UCSD-AML1 (cell line): ENCODE data around the gene HBE1.
"Not testable (repeated sequence)": the region's sequence is repeated elsewhere in the genome, so short reads cannot be mapped to it uniquely, and the experiment has no call there.

Experiments used
- DNase-seq: peaks from one replicate; lab custom pipeline; 2025; ENCODE audit not compliant: unreplicated experiment; lab: John Stamatoyannopoulos, UW

HBE1 gene

DNA sequence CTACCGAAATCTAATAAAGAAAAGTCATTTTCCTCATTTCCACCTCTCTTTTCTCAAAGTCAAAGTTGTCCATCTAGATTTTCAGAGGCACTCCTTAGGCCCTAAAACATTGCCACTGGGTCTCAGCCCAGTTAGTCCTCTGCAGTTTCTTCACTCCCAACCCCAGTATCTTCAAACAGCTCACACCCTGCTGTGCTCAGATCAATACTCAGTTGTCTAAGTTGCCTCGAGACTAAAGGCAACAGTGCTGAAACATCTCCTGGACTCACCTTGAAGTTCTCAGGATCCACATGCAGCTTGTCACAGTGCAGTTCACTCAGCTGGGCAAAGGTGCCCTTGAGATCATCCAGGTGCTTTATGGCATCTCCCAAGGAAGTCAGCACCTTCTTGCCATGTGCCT lies 15.7 kb downstream of the HBE1 start:
- not testable (repeated sequence) for DNase-seq

GRCh38 chr11:5253440-5253839 lies 16.3 kb downstream of the HBE1 start:
- DNase-seq = not testable (repeated sequence)

- DNase-seq = no peak
These were observed 16.9 kb downstream of the HBE1 start for GRCh38 chr11:5252919-5253265.

GRCh38 chr11:5252192-5252918 lies 17.4 kb downstream of the HBE1 start:
- DNase-seq = no peak

- no peak for DNase-seq
These were observed 18.0 kb downstream of the HBE1 start for GRCh38 chr11:5251746-5252145.

DNA sequence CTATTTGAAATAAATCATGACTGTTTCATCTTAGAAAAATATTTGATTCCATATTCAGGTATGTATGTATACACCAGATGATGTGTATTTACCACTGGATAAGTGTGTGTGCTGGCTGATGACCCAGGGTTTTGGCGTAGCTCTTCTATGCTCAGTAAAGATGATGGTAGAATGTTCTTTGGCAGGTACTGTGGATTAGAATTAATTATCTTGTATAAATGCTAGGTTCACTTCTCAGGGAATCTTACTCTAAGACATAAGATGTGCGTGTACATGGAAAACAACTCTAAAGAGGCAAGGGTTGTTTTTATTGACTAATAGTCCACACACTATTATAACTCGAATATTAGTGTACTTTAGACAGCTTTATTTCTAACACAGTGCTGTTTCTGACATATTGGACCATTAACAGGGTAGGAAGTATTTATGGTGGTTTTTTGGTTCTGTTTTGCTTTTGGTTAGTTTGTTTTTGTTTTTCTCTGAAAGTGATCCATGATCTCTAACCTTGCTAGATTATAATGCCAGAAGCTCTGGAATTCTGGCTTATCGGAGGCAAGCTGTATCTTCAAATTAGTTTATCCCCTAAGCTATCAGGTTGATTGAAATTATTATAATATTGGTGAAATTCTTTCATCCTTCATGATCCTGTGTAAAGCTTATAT lies 19.1 kb downstream of the HBE1 start:
- no peak for DNase-seq

DNA sequence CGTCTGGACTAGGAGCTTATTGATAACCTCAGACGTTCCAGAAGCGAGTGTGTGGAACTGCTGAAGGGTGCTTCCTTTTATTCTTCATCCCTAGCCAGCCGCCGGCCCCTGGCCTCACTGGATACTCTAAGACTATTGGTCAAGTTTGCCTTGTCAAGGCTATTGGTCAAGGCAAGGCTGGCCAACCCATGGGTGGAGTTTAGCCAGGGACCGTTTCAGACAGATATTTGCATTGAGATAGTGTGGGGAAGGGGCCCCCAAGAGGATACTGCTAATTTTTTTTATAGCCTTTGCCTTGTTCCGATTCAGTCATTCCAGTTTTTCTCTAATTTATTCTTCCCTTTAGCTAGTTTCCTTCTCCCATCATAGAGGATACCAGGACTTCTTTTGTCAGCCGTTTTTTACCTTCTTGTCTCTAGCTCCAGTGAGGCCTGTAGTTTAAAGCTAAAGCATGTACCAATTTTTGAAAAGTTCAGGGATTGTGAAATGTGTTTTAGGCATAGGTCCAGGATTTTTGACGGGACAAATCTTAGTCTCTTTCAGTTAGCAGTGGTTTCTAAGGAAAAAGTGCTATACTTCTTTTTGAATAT lies 19.8 kb downstream of the HBE1 start, which contains the start of gene HBG1:
TSS of gene HBG1 (minus strand) at position 51 of the 590 bp plus-strand sequence. CDS start 53 bp downstream, outside the sequence.
- DNase-seq = not testable (repeated sequence)

DNA sequence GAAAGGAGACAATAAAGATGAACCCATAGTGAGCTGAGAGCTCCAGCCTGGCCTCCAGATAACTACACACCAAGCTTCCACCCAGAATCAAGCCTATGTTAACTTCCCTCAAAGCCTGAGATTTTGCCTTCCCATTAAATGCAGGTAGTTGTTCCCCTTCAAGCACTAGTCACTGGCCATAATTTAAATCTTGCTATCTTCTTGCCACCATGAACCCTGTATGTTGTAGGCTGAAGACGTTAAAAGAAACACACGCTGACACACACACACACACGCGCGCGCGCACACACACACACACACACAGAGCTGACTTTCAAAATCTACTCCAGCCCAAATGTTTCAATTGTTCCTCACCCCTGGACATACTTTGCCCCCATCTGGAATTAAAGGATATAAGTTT lies 21.2 kb downstream of the HBE1 start:
- not testable (repeated sequence) for DNase-seq

DNA sequence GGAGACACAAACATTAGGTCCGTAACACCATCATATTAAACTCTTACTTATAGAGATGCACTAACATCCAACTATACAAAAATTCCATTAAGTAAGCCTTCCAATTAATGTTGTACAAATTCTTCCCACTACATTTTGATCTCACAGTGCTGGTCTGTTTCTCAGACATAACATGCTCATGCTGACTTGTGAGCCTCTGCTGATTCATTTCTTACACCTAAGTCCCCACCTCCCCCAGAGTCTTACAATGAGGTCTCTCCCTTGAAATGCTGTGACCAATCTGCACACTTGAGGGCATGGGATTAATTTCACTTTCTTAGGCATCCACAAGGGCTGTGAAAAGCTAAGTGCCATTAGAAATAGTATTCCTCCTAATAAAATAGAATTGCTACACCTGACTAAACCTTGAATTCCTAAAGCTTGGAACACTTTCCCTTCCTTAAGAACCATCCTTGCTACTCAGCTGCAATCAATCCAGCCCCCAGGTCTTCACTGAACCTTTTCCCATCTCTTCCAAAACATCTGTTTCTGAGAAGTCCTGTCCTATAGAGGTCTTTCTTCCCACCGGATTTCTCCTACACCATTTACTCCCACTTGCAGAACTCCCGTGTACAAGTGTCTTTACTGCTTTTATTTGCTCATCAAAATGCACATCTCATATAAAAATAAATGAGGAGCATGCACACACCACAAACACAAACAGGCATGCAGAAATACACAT lies 22.1 kb downstream of the HBE1 start:
- no peak for DNase-seq

DNA sequence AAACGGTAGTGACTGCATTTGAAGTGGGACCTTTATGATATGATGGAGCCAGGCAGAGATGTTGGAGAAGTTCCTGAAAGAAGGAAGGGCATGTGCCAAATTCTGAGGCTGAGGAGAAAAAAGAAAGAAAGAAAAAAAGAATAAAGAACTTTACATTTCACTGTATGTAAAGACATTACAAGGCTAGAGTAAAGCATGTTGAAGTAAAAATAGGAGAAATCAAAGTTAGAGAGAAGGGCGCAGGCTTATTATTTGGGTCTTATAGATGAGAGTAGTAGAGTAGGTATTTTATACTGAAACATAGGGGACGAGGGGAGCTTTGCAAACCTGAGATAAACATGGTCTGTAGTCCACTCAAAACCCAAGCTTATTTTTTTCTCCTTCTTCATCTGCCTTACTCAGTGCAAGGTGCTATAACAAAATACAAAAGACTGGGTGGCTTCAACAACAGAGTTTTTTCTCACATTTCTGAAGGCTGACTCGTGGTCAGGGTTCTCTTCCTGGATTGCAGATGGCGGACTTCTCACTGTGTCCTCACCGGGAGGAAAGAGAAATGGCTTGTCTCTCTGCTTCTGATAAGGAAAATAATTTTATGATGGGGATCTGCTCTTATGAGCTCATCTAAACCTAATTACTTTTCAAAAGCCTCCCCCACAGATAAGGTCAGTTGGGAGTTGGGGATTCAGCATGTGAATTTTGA lies 22.8 kb downstream of the HBE1 start:
- no peak for DNase-seq

DNA sequence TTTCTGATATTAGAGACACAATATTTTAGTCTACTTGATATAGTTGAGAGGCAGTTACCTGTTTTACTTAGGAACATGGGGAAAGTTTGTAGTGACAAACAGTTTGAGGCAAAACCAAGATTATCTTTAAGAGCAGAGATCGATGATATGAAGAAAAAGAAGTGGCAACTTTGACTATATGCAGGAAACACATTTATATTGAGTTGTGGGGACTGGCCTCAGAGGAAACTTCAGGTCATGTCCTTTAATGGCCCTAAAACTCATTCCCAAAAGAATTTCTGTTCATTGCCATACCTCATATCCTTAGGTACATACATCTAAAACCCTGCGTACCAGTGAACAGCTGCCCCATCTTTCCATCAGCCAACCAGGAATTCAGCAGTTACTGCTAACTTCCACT lies 24.6 kb downstream of the HBE1 start:
- no peak for DNase-seq

DNA sequence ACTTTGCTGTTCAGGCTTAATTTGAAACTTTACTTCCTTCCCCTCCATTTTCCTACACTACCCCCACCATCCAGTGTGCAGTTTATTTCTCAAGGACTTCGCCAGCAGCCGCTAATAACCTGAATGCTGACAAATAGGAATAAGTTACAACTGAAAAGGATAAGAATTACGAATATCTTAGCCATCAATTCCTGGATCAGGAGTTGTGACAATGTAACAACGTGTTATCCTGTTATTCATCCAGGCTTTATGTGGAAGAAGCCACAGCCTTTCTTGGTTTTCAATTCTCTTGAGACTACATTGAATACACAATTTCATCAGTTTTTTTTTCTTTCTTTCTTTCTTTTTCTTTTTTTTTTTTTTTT lies 25.9 kb downstream of the HBE1 start:
- no peak for DNase-seq

DNA sequence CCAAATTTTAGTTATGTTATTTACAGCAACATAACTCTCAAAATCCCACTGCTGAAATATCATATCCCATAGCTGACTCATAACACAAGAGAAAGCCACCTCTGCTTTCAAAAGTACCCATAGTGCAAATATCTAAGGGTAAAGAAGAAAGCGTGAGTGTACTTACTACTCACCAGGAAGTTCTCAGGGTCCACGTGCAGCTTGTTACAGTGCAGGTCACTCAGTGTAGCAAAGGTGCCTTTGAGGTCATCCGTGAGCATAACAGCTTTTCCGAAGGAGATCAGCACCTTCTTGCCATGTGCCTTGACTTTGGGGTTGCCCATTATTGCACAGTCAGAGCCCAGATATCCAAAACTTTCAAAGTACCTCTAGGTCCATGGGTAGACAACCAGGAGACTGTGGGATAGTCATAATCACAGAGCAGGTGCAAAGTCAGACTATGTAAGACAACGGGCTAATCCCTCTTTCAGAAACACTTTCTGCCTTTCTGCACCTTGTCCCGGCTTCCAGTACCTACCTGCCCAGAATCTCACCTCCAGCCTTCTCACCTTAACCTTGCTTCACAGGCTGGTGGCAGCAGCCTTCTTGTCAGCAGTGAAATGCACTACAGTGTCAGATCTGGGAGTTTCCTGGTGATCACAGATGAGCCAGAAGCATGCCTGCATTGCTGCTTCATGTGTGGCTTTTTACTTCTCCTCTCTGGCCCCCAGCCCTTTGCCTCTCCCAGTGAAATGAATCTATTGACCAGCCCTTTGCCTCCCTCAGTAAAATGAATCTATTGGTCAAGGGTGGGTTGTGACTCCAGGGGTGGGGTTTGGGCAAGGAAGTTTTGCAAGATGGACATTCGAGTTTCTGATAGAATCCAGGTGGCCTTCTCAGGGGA lies 26.6 kb downstream of the HBE1 start:
- DNase-seq = no peak

DNA sequence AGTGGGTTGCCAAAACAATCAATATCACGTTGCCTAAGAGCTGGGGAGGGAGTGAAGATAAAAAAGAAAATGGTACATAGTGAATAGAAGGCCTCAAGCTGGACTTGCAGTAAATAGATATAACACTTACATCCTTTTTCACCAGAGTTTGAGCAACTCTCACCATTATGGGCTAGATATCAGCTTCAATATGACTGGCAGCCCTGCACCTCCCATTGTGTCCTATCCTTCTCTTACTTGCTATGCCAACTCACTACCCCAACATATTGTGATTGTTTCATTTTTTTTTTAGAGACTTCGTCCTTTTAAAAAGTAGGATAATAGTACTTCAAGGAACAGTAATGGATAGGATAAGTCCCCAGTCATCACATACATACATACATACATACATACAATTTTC lies 27.5 kb downstream of the HBE1 start:
- DNase-seq = no peak

DNA sequence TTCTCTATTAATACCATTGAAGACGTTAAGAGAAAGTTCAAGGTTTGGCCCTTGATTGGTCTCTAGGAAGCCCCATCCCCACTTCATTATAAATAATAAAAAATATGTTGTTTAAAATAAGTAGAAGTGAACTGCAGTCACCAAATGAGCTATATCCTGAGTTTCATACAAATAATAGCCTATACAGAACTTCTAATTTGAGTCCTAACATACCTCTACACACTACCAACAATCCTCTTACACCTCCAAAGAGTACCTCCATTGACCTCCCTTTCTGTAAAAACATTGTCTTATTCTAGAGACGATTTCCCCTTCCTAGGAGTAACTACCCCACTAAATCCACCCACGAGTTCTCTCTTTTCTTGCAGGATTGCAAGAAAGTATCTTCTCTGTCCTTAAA lies 28.3 kb downstream of the HBE1 start:
- DNase-seq = no peak

DNA sequence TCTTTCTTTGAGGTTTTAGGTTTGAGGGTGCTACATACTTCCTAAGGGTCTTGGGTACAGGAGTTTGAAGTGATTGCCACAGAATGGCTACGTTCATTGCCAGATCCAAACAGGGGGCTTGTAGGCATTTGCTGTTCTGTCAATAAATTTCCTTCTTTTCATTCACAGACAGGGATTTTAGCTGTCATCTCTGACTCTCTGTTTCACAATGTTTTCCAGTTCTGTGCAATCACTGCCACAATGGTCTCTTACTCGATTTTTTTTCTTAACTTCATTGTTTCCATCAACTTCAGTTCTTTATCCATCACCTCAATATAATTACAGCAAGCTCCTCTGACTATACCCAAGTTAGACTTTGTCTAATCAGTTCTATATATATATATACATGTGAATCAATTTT lies 29.3 kb downstream of the HBE1 start:
- DNase-seq = no peak

DNA sequence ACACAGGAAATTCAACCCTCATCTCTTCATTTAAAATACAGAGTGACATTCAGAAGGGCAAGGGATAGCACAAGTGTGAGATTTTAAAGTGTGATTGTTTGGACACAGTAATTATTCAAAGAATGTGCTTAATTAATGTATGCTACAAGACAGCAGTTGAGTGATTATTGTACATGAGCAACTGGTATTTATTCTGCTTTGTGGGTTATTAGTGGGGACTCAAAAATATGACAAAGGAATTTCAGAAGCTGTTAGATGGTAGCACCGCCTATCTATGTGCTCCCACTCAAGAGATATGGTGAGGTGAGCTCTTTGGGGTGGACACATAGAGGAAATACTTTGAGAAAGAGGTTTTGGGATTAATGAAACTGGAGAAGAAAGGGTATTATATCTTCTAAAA lies 29.7 kb downstream of the HBE1 start:
- DNase-seq = no peak

- no peak for DNase-seq
These were observed 30.7 kb downstream of the HBE1 start for GRCh38 chr11:5239046-5239445.

- DNase-seq = no peak
These were observed 31.3 kb downstream of the HBE1 start for GRCh38 chr11:5238486-5238885.

- DNase-seq = no peak
These were observed 32.3 kb downstream of the HBE1 start for GRCh38 chr11:5237420-5237819.
